ENCODE results near the gene SLC30A10. TPM values are rescaled to one million over a fixed set of nuclear protein-coding genes. Genes with fewer than 3 reads are reported as not detected.

The SLC30A10 gene
- total RNA-seq, 1 experiment from 2014 or later = not detected

DNA sequence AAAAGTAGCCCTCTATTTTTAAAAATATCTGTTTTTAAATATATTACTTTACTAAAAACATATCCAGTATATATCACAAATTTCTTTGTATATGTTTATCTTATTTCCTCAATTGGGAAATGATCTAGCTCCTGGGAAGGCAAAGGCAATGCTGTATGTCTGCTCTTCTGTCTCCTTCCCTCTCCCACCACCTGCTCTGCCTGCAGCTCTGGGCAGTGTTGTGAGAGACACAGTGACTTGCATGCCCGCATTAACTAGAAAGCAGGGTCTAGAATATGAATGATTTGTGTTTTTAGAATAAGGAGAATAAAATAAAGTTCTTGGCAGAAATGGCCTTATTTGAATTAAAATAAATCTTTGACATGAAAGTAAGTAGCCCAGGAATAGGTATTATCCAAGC is 11.1 kb downstream of the SLC30A10 start:
- no peak for ATAC-seq
- no peak overlapping the region for H3K4me3 ChIP-seq (ENCODE audit: low read depth in 2 of 2, low read length in 2 of 2)
- in situ Hi-C loops (cut with HindIII; ENCODE audit: low pct_unique_long_range_greater_than_20kb, low sequenced_read_pairs) (no loop called here), intact Hi-C loops (cut with micrococcal nuclease; ENCODE audit: unreplicated experiment) (no loop called here)
- H3K27me3 ChIP-seq (ENCODE audit: control insufficient read depth, insufficient read depth, low read length) = no peaks in the 10 kb centered on the region
- H3K36me3 ChIP-seq (ENCODE audit: control insufficient read depth, insufficient read depth, low read length) = no peaks in the 10 kb centered on the region
- no peak for DNase-seq (ENCODE audit: low read depth, low spot score)
- H3K4me1 ChIP-seq (ENCODE audit: control insufficient read depth, insufficient read depth, low read length) = 0 out of 2 replicates have a peak, but pooled peaks cover 3% of the 10 kb centered on the region
- CTCF ChIA-PET = no interaction called here
- H3K27ac ChIP-seq (ENCODE audit: low read length) = no peak overlapping the region
- no peaks in the 10 kb centered on the region for H3K9me3 ChIP-seq (ENCODE audit: control insufficient read depth, insufficient read depth, low read depth, low read length)
- TF ChIP-seq, protein P1, sequence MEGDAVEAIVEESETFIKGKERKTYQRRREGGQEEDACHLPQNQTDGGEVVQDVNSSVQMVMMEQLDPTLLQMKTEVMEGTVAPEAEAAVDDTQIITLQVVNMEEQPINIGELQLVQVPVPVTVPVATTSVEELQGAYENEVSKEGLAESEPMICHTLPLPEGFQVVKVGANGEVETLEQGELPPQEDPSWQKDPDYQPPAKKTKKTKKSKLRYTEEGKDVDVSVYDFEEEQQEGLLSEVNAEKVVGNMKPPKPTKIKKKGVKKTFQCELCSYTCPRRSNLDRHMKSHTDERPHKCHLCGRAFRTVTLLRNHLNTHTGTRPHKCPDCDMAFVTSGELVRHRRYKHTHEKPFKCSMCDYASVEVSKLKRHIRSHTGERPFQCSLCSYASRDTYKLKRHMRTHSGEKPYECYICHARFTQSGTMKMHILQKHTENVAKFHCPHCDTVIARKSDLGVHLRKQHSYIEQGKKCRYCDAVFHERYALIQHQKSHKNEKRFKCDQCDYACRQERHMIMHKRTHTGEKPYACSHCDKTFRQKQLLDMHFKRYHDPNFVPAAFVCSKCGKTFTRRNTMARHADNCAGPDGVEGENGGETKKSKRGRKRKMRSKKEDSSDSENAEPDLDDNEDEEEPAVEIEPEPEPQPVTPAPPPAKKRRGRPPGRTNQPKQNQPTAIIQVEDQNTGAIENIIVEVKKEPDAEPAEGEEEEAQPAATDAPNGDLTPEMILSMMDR (IDR thresholded peaks at IDR 0.05) = no peak
- TF ChIP-seq POLR2AphosphoS5 (IDR thresholded peaks at IDR 0.05; ENCODE audit: low read depth, low read length) (no peak), TCF7L2 (IDR thresholded peaks at IDR 0.05; ENCODE audit: low read depth, low read length) (no peak), SIN3A (IDR thresholded peaks at IDR 0.05; ENCODE audit: borderline replicate concordance, insufficient read depth, low read depth, low read length) (no peak)
- TF ChIP-seq, protein P2, sequence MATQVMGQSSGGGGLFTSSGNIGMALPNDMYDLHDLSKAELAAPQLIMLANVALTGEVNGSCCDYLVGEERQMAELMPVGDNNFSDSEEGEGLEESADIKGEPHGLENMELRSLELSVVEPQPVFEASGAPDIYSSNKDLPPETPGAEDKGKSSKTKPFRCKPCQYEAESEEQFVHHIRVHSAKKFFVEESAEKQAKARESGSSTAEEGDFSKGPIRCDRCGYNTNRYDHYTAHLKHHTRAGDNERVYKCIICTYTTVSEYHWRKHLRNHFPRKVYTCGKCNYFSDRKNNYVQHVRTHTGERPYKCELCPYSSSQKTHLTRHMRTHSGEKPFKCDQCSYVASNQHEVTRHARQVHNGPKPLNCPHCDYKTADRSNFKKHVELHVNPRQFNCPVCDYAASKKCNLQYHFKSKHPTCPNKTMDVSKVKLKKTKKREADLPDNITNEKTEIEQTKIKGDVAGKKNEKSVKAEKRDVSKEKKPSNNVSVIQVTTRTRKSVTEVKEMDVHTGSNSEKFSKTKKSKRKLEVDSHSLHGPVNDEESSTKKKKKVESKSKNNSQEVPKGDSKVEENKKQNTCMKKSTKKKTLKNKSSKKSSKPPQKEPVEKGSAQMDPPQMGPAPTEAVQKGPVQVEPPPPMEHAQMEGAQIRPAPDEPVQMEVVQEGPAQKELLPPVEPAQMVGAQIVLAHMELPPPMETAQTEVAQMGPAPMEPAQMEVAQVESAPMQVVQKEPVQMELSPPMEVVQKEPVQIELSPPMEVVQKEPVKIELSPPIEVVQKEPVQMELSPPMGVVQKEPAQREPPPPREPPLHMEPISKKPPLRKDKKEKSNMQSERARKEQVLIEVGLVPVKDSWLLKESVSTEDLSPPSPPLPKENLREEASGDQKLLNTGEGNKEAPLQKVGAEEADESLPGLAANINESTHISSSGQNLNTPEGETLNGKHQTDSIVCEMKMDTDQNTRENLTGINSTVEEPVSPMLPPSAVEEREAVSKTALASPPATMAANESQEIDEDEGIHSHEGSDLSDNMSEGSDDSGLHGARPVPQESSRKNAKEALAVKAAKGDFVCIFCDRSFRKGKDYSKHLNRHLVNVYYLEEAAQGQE (IDR thresholded peaks at IDR 0.05; ENCODE audit: insufficient read depth in 1 of 2, low read depth in 2 of 2, low read length in 1 of 2) = no peak
- POLR2A ChIA-PET = no interaction called here
- no TSS peak for BruUV-seq (replicated peaks)

DNA sequence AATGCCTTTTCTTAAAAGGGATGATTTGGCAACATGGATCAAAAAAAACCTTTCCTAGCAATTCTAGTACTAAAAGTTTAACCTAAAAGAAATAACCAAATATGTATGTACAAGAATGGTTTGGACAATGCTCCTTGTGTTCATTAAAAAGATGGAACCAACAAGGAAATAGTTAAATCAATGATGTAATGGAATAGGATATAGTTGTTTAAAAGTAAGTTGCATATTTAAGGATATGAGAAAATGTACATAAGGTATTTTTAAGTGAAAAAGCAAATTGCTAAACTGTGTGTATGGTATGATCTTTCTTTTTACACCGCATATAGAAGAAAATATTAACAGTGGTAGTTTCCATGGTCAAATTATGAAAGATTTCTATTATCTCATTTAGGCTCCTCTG is 12.1 kb downstream of the SLC30A10 start:
- Histone ChIP-seq H3K9me3 (ENCODE audit: control insufficient read depth, insufficient read depth, low read depth, low read length) (no peaks in the 10 kb centered on the region), H3K4me1 (ENCODE audit: control insufficient read depth, insufficient read depth, low read length) (0 out of 2 replicates have a peak, but pooled peaks cover 3% of the 10 kb centered on the region), H3K36me3 (ENCODE audit: control insufficient read depth, insufficient read depth, low read length) (no peaks in the 10 kb centered on the region), H3K27ac (ENCODE audit: low read length) (no peak overlapping the region), H3K4me3 (ENCODE audit: low read depth in 2 of 2, low read length in 2 of 2) (no peak overlapping the region), H3K27me3 (ENCODE audit: control insufficient read depth, insufficient read depth, low read length) (no peaks in the 10 kb centered on the region)
- in situ Hi-C loops (cut with HindIII; ENCODE audit: low pct_unique_long_range_greater_than_20kb, low sequenced_read_pairs) = no loop called here
- CTCF ChIA-PET = no interaction called here
- intact Hi-C loops (cut with micrococcal nuclease; ENCODE audit: unreplicated experiment) = no loop called here
- no peak for TF ChIP-seq POLR2AphosphoS5 (IDR thresholded peaks at IDR 0.05; ENCODE audit: low read depth, low read length)
- TF ChIP-seq, protein P1 (IDR thresholded peaks at IDR 0.05) = no peak
- no peak for TF ChIP-seq SIN3A (IDR thresholded peaks at IDR 0.05; ENCODE audit: borderline replicate concordance, insufficient read depth, low read depth, low read length)
- no peak for ATAC-seq
- POLR2A ChIA-PET = no interaction called here
- no TSS peak for BruUV-seq (replicated peaks)
- DNase-seq (ENCODE audit: low read depth, low spot score) = no peak
